GM19043 (cell line): ENCODE measurements around the gene PPP2R2C.

ENCODE experiments used
- ATAC-seq: cut with Tn5 transposase; IDR thresholded peaks from one replicate; pipeline ENCODE4 v1.9.1; 2021; ENCODE audit warnings: low read depth; ENCODE audit not compliant: unreplicated experiment

Gene PPP2R2C

GRCh38 chr4:6384541-6384940 is 87.9 kb downstream of the PPP2R2C start:
- ATAC-seq, result no peak

- ATAC-seq, result no peak
Observed at GRCh38 chr4:6383929-6384328, 88.5 kb downstream of the PPP2R2C start.

GRCh38 chr4:6383009-6383404 is 89.4 kb downstream of the PPP2R2C start:
- no peak for ATAC-seq

GRCh38 chr4:6381571-6382123 is 90.8 kb downstream of the PPP2R2C start:
- ATAC-seq, result no peak

DNA sequence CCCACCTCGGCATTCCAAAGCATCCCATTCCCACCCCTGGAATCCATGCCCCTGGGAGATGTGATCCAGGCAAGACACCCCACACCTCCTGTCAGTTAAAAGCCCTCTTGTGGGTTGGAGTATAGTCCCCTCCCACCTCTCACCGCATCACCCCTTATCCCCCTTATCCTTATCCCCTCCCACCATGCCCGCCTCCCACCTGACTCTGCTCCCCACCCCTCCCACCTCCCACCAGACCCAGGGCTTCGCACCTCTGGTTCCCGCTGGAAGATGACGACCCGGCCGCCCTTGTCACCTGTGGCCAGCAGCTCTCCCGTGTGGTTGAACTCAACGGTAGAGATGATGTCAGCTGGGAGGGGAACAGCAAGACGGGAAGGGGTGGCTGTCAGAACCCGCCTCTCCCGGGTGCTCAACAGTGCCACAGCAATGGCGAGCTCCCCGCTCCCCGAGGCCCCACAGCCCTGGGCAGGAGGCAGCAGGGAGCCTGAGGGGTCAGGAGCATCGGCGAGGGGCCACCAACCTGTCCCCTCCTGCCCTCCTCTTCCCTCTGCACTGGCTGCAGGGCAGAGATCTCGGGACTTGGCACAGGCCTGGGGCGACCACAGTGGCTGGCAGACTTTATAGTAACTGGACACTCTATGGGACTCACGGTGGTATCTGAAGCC is 91.5 kb downstream of the PPP2R2C start:
- ATAC-seq, result no peak

- no peak for ATAC-seq
Observed at GRCh38 chr4:6379767-6380745, 92.4 kb downstream of the PPP2R2C start.

- no peak for ATAC-seq
Observed at GRCh38 chr4:6378493-6379445, 93.6 kb downstream of the PPP2R2C start.

- ATAC-seq, result no peak
Observed at GRCh38 chr4:6377626-6378492, 94.6 kb downstream of the PPP2R2C start.

GRCh38 chr4:6375620-6376295 is 96.7 kb downstream of the PPP2R2C start:
- no peak for ATAC-seq

DNA sequence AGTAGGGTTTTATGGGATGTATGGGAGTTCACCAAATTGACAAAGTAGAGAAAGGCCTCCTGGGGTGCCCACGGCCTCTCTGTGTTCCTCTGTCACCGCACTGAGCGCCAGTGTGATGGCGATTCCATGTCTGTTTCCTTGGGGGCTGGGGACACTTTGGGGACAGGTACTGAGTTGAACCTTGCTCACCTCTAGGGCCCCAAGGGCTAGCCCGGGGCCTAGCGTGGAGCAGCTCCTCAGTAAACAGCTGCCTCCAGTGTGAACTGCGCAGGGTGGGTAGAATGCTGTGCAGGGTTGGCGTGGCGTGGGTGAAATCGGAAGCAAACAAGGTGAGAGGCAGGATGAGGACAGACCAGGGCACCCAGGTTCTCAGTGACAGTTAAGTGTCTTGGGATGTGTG is 97.8 kb downstream of the PPP2R2C start:
- no peak for ATAC-seq

DNA sequence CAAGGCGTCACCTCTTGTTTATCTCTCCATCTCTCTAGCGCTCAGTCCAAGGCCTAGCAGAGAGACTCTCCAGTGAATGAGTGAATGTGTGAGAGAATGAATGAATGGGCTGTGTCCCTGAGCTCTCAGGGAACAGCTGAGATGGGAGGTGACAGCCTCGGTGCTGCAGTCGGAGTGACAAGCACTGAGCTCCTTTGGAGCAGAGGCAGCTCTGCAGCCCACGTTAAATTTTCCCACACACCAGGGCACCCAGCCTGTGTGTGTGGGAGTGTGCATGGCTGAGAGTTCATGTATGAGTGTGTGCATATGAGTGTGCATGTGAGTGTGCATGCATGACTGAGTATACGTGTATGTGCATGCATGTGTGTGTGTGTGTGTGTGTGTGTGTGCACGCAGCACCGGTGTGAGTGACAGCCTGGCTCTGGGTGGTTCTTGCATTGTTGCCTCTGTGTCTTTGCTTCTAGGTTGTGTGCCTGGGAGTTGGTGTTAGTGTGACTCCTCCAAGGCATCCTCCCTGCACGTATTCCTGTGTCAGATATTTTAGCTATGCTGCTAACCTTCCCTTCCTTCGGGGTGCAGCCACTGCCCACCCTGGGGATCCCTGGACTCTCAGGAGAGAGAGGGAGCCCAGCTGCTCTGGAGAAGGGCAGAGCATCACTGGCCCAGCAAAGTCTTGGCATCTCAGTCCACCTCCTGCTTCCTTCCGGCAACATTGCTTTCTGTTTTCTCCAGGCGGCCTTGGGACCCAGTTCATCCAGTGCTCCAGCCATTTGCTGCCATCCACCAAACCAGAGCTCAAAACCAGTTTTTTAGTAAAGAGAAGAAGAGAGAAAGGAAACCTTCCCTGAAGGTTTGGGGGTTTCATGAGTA is 98.6 kb downstream of the PPP2R2C start:
- ATAC-seq, result no peak

DNA sequence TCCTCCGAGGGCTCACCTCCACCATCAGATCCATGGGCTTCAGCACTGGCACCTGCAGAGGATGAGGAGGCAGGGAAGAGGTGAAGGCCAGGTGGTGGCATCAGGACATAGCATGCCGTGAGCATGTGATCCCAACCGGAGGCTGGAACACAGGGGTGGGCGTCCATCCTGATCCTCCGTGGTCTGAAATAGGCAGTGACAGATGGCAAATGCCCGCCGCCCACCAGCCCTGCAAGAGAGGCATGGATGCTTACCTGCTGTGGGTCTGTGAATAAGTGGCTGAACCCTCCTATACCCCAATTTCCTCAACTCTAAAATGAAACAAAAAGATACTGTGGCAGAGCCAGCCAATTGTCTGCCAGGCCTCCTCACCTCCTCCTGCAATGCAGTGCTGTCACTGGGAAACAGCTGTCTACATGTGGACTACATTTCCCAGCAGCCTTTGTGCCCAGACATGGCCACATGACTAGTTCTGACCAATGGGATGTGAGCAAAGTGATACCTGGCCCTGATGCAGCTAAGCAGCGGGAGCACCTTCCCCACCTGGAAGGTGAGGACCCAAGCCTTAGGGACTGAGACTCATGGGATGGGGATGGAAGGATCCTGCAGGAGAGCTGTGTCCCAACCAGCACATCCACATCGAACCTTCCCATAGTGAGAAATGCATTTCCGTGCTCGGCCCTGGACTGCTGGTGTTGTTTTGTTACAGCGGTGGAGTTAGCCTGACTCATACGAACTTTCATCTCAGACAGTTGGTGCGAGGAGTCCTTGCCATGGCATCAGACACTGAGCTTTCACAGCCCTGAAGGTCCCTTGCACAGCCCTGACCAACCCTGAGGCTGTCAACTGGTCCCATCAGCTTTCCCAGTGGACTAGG is 99.5 kb downstream of the PPP2R2C start:
- ATAC-seq, result no peak

DNA sequence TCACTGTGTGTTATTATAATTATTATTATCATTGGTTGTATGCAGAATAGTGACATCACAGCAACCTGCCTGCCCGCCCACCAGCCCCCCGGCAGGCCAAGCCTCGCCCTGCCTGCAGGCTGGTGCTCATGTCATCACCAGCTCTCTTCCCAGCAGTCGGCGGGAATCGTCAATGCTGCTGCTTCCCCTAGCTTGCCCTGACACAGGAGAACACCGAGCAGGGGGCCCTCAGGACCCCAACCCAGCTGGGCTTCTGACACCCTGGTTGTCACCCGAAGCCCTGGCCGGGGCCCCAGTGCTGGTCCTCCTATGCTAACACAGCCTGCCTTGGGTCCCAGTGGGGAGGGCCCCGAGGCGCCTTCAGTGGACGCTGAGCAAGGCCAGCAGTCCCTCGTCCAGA is 100.6 kb downstream of the PPP2R2C start:
- no peak for ATAC-seq

GRCh38 chr4:6371271-6371670 is 101.1 kb downstream of the PPP2R2C start:
- ATAC-seq, result no peak

DNA sequence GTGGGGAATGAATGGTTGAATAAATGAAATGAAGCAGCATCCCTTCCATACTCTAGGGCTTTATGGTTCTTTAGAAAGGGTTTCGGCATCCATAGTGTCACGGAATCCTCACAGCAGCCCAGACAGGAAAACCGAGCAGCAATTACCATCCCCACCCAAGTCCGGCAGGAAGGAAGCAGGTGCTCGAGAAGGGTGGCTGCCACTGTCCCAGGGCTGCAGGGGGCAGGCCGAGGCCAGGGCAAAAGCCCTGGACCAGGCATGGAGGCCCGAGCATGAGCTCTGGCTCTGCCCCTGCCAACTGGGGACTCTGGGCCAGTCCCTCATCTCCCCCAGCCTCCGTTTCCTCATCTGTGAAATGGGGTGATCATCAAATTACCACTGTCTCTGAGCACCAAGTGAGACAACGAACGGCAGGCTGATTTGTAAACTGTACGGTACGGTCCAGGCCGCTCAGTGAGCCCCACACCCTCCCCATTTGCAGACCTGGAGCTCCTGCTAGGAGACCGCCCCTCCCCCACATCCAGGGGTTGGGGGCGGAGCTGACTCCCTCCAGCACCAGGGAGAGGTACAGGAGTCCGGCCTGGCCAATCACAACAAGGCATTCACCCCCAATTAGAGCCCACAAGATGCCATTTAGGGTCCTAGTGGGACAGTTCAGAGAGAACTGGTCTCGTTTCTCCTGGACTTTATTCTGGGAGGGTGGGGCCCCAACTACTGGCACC is 102.3 kb downstream of the PPP2R2C start:
- no peak for ATAC-seq

- no peak for ATAC-seq
Observed at GRCh38 chr4:6369511-6369910, 102.9 kb downstream of the PPP2R2C start.
